ENCODE results near the gene NCEH1.
"Not testable (repeated sequence)": the region's sequence is repeated elsewhere in the genome, so short reads cannot be mapped to it uniquely, and the experiment has no call there.

The NCEH1 gene

DNA sequence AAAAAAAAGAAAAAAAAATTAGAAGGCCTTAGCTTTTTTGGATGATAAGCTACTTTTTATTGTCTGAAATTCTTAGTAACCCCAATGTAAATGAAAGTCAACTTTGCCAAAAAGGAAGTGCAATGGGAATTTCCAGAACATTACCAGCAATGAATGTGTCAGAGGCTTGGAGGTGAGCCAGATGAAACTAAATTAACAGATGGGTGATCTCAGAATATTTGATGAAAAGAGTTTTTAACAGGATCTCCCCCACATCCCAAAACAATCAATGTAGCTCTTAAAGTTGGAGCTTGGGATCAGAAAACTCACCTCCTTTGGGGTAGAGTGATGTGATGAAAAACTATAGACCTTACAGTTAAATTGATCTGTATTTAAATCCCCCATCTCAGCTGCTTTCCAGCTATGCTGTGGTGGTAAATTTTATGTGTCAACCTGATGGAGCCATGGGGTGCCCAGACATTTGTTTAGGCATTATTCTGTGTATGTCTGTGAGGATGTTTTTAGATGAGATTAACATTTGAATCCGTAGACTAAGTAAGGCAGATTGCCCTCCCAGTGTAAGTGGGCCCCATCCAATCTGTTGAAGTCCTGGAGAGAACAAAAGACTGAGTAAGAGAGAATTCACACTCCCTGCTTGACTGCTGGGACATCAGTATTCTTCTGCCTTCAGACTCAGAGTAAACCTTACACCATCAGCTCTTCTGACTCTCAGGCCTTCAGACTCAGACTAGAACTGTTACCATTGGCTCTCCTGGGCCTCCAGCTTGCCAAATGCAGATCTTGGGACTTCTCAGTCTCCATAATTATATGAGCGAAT, 103.4 kb downstream of the NCEH1 start:
- DNase-seq = peak; percentile 54

GRCh38 chr3:172606021-172606420, 104.8 kb downstream of the NCEH1 start:
- DNase-seq = no peak

GRCh38 chr3:172604895-172605646, 105.8 kb downstream of the NCEH1 start:
- no peak for DNase-seq

GRCh38 chr3:172601066-172601832, 109.6 kb downstream of the NCEH1 start:
- no peak for DNase-seq

GRCh38 chr3:172600644-172601065, 110.2 kb downstream of the NCEH1 start:
- DNase-seq = no peak

DNA sequence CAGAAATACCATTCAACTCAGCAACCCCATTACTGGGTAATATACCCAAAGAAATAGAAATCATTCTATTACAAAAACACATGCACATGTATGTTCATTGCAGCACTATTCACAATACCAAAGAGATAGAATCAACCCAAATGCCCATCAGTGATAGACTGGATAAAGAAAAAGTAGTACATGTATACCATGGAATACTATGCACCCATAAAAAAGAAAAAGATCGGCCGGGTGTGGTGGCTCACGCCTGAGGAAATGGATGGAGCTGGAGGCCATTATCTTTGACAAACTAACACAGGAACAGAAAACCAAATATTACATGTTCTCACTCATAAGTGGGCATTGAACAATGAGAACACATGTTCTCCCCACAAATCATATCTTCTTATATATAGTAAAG, 112.0 kb downstream of the NCEH1 start:
- no peak for DNase-seq

DNA sequence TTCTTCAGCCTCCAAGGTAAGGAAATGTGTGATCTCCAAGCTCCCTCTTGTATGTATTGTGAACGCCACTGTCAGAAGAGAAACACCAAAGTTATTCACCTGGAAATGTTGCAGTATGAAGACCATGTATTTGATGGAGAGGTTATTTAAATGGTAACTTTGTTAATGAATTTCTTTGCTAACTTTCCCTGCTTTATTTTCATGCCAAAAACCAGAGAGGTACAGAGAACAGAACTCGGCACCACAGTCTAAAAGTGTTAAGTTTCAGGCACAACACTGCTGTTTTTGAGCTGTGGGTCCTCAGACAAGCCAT, 114.5 kb downstream of the NCEH1 start:
- no peak for DNase-seq

- DNase-seq = peak; percentile 52
Observed at GRCh38 chr3:172595664-172596393, 115.0 kb downstream of the NCEH1 start.

DNA sequence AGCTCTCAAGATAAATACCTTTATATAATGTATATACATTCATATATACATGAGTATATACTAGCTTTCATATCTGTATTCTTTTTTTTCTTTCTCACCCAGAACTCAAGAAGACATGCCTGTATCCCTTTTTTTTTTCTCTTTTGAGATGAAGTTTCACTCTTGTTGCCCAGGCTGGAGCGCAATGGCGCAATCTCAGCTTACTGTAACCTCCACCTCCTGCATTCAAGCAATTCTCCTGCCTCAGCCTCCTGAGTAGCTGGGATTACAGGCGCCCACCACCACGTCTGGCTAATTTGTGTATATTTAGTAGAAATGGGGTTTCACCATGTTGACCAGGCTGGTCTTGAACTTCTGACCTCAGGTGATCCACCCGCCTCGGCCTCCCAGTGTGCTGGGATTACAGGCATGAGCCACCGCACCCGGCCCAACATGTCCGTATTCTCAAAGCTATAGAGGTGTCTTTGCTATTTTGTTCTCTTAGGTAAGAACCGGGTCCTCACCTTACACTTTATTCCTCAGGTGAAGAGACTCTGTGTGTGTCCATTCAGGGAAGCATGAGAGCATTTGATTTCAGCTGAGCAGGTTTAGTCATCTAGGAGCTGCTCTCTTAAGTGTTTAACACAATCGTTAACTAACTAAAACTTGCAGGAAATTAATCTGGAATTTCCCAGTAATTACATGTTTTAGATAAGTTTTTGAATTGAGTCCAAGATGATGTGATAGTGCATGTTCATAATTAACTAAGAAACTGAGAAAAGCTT, 115.8 kb downstream of the NCEH1 start:
- DNase-seq = not testable (repeated sequence)

- no peak for DNase-seq
Observed at GRCh38 chr3:172592898-172593669, 117.8 kb downstream of the NCEH1 start.

DNA sequence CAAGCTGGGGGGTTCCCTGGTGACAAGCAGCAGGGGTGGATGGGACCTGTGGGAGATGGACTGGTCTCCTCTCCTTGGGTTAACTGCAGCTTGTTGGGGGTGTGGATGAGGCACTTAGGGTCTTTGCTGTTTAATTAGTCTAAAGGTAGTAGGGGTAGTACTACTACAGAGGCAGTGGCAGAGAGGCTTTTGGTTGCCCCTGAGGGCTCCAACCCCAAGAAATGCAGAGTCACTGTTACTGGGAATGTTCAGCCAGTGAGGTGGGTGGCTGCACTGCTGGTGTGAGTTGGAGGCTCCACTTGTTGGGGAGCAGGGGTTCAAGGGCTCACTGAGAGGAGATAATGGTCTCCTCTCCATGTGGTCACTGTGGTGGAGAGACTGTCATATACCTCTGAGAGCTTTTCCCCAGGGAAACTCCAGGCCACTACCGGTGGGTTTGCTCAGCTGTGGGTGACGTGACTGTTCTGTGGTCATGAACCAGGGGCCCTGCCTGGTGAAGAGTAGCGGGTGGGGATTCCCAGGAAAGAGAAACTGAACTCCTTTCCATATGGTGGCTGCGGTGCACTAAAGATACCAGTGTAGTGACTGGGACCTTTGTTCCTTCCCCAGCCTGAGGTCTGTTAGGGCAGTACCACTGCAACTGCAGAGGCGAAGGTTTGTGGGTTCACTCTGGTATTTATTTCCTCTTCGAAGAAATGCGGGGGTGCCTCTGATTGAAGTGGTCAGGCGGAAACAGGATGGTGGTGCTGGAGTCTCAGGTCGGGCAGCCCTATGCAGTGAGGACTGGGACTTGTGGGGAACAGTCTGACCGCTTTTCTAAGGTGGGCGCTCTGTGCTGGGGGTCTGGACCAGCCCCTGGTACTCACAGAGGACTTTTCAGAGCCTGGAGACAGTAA, 118.7 kb downstream of the NCEH1 start:
- DNase-seq = no peak

GRCh38 chr3:172591125-172591605, 119.7 kb downstream of the NCEH1 start:
- DNase-seq = no peak

- no peak for DNase-seq
Observed at GRCh38 chr3:172586436-172586835, 124.4 kb downstream of the NCEH1 start.

- no peak for DNase-seq
Observed at GRCh38 chr3:172585954-172586353, 124.9 kb downstream of the NCEH1 start.

DNA sequence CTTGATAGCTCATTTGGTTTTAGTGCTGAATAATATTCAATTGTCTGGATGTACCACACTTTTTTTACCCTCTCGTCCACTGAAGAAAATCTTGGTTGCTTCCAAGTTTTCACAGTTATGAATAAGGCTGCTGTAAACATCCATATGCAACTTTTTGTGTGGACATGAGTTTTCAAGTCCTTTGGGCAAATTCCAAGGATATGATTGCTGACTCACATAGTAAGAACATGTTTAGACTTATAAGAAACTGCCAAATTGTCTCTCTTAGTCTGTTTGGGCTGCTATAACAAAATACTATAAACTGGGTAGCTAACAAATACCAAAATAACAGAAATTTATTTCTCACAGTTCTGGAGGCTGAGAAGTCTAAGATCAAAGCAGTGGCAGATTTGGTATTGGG, 128.2 kb downstream of the NCEH1 start:
- no peak for DNase-seq

DNA sequence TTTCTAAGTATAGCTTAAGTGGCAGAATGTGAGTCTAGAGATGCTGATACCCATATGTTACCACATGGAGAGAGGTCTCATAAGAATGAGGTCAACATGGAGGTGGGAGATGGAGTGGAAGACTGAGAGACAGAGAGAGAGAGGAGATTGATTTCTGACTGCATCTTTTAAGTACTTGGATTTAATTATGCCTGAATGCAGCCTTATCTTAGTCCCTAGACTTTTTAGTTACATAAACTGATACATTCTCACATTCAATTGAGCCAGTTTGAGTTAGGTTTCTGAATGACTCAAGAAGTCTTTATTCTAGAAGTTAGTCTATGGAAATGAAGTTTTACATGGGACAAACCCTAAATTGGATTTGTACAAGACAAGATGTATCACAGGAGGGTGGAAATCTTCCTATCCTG, 129.1 kb downstream of the NCEH1 start:
- DNase-seq = no peak

- DNase-seq = no peak
Observed at GRCh38 chr3:172580680-172581401, 130.0 kb downstream of the NCEH1 start.

All from DMS153 (cell line).